AG04449 (cell line): ENCODE results near the gene ADAM23.

ENCODE experiments used
- CTCF ChIA-PET: fragments of 350-600 bp; formaldehyde crosslinking; extraction: SDS; loops from one replicate; lab custom pipeline; 2021; ENCODE audit warnings: antibody characterized with exemption; lab: Yijun Ruan, JAX
- POLR2A ChIA-PET: fragments of 400-600, 350-600 bp; formaldehyde crosslinking; extraction: SDS; loops from one replicate; lab custom pipeline; 2020; ENCODE audit warnings: antibody characterized with exemption, inconsistent platforms; lab: Yijun Ruan, JAX
- DNase-seq: peaks from one replicate; pipeline ENCODE4 v3.0.0-alpha.2; 2010; ENCODE audit warnings: low read depth, low spot score
- H3K4me3 ChIP-seq: 2 replicates; pipeline ENCODE4 v1.5.1; 2011; ENCODE audit warnings: low read depth, mild to moderate bottlenecking, control low read depth, low read length
- TF ChIP-seq, protein P1 (sequence below): IDR thresholded peaks from one replicate; pipeline ENCODE4 v1.5.1; 2011; ENCODE audit warnings: mild to moderate bottlenecking, moderate library complexity, low read length, control low read depth, inconsistent platforms; ENCODE audit not compliant: insufficient read depth; ENCODE audit errors: missing control alignments

ADAM23 gene

DNA sequence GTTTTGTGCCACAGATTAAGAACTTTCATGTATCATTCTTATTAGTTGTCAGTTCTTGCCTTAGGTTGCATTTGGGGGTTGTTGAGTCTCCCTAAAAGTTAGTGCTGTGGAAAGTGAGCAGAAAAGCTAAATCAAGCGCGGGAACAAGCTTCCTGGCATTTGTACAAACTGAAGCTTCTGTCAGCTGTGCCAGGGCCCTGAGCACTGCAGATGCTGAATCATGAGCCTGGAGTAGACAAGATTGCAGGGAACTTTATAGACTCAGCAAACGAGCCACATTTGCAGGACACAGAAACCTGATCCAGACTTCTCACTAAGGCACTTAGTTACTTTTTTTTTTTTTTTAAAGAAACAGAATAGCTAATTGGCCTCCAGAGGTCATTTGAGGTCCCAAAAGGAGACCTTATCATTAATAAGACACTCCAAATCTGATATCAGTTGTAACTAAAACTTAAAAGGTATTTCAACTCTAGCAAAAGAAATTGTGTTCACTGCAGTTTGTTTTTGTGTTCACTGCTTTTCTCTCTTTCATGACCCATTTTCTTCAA, 88.7 kb downstream of the ADAM23 start:
- no peak for DNase-seq
- ChIA-PET CTCF (interaction anchor here (1.0 kb wide), 1 partner anchor 16 kb away, joined by 3 read pairs; no protein-coding TSS in a partner anchor), POLR2A (no interaction called here)
- TF ChIP-seq, protein P1, sequence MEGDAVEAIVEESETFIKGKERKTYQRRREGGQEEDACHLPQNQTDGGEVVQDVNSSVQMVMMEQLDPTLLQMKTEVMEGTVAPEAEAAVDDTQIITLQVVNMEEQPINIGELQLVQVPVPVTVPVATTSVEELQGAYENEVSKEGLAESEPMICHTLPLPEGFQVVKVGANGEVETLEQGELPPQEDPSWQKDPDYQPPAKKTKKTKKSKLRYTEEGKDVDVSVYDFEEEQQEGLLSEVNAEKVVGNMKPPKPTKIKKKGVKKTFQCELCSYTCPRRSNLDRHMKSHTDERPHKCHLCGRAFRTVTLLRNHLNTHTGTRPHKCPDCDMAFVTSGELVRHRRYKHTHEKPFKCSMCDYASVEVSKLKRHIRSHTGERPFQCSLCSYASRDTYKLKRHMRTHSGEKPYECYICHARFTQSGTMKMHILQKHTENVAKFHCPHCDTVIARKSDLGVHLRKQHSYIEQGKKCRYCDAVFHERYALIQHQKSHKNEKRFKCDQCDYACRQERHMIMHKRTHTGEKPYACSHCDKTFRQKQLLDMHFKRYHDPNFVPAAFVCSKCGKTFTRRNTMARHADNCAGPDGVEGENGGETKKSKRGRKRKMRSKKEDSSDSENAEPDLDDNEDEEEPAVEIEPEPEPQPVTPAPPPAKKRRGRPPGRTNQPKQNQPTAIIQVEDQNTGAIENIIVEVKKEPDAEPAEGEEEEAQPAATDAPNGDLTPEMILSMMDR = no peak
- no peak overlapping the region for H3K4me3 ChIP-seq

DNA sequence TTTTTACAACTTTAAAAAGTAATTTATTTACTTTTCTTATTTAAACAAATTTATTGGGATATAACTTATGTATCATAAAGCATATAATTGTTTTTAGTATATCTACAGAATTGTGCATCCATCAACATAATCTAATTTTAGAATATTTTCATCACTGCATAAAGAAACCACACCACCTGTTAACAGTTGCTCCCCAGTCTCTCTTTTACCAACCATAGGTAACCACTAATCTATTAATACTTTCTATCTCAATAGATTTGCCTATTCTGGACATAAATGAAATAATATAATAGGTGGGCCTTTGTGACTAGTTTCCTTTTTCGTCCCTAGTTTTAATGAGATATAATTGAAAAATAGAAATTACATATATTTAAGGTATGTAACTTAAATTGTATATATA, 90.6 kb downstream of the ADAM23 start:
- TF ChIP-seq, protein P1 = no peak
- CTCF ChIA-PET = no interaction called here
- DNase-seq = no peak
- H3K4me3 ChIP-seq = no peak overlapping the region
- POLR2A ChIA-PET = no interaction called here

DNA sequence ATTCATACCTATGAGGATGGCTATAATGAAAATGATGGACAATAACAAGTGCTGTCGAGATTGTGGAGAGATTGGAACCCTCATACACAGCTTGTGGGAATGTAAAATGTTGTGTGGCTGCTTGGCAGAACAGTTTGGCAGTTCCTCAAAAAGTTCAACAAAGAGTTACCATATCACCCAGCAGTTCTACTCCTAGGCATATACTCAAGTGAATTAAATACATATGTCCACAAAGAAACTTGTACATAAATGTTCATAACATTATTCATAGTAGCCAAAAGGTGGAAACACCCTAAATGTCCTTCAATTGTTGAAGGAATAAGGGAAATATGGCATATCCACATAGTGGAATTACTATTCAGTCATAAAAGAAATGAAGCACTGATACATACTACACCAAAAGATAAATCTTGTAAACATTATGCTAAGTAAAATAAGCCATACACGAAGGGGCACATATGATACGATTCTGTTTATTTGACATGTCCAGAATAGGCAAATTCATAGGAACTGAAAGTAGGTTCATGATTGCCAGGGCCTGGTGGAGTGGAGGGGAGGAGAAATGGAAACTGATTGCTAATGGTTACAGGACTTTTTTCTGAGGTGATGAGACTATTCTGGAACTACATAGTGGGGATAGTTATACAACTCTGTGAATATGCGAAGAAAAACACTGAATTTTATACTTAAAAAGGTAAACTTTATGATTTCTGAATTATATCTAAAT, 92.1 kb downstream of the ADAM23 start:
- CTCF ChIA-PET = no interaction called here
- POLR2A ChIA-PET = no interaction called here
- TF ChIP-seq, protein P1 = no peak
- DNase-seq = no peak
- H3K4me3 ChIP-seq = no peak overlapping the region

DNA sequence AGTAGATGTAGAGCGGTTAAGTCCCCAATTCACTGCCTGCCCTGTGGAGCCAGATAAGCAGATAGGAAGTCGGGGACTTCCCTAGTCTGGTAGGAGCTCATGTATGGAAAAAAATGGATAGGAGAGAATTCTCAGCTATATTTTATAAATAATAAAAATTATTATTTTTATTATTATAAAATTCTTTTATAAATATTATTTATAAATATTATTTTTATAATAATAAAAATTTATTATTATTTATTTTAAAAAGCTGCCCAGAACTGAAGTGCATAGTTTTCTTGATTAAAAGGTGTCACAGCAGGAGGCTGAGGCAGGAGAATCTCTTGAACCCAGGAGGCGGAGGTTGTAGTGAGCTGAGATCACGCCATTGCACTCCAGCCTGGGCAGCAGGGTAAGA, 97.4 kb downstream of the ADAM23 start:
- ChIA-PET CTCF (no interaction called here), POLR2A (no interaction called here)
- TF ChIP-seq, protein P1 = no peak
- no peak for DNase-seq
- H3K4me3 ChIP-seq = no peak overlapping the region

GRCh38 chr2:206543073-206543472, 99.7 kb downstream of the ADAM23 start:
- H3K4me3 ChIP-seq = no peak overlapping the region
- POLR2A ChIA-PET = no interaction called here
- DNase-seq = no peak
- TF ChIP-seq, protein P1 = no peak
- CTCF ChIA-PET = no interaction called here

DNA sequence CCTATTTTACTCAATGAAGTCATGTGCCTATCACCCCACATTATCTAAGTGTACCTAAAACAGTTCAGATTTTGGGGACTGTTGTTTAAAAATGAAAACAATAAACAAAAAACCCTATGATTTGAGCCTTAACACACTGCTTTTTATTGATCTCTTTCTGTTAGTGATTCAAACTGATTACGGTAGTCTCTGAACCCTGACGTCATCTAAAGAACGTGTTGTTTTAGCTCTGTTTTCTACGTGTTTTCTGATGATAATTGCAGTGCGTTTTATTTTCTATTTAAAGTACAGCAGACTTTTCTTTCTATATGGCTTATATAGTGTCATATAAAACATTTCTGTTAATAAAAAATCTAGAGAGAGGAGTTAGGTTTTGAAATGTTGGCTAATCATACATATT, 105.1 kb downstream of the ADAM23 start:
- DNase-seq = no peak
- ChIA-PET CTCF (interaction anchor here (0.9 to 1.4 kb wide), 2 partner anchors 10 to 16 kb away, joined by 3 read pairs; no protein-coding TSS in a partner anchor), POLR2A (no interaction called here)
- TF ChIP-seq, protein P1 = no peak
- no peak overlapping the region for H3K4me3 ChIP-seq
